GM12874 (cell line): ENCODE measurements around the gene NKX6-2.

Experiments used
- CTCF ChIP-seq: IDR thresholded peaks from 2 replicates; pipeline ENCODE4 v1.5.1; 2011; ENCODE audit warnings: low read depth, mild to moderate bottlenecking, control low read depth, low read length, moderate library complexity; ENCODE audit not compliant: insufficient read depth

Gene NKX6-2

GRCh38 chr10:132785723-132786475, at the start of gene NKX6-2:
TSS of gene NKX6-2 (minus strand) at chr10:132786147. CDS start at chr10:132785948, 199 bp downstream.
- TF ChIP-seq CTCF: no peak

GRCh38 chr10:132834891-132835847, 49.2 kb upstream of the NKX6-2 start:
- no peak for TF ChIP-seq CTCF

- no peak for TF ChIP-seq CTCF
Measured at GRCh38 chr10:132834311-132834761, 48.4 kb upstream of the NKX6-2 start.

- no peak for TF ChIP-seq CTCF
Measured at GRCh38 chr10:132833421-132834111, 47.6 kb upstream of the NKX6-2 start.

GRCh38 chr10:132832186-132832969, 46.4 kb upstream of the NKX6-2 start:
- no peak for TF ChIP-seq CTCF

- no peak for TF ChIP-seq CTCF
Measured at GRCh38 chr10:132829403-132829802, 43.5 kb upstream of the NKX6-2 start.
